ENCODE results near the gene OR10C1. TPM values are rescaled to one million over a fixed set of nuclear protein-coding genes. Genes with fewer than 3 reads are reported as not detected.

OR10C1 gene
- total RNA-seq, 6 experiments from 2014 or later: not detected

- H3K9me3 ChIP-seq: no peaks in the 10 kb centered on the region
- no peaks in the 10 kb centered on the region for H3K36me3 ChIP-seq
- no peaks in the 10 kb centered on the region for H3K4me1 ChIP-seq
- no peaks in the 10 kb centered on the region for H3K27me3 ChIP-seq
- H3K4me3 ChIP-seq: no peak overlapping the region
- TF ChIP-seq CTCF (IDR thresholded peaks at IDR 0.05) (no peak), POLR2A (IDR thresholded peaks at IDR 0.05) (no peak)
- DNase-seq (no peak), ATAC-seq (no peak)
- intact Hi-C loops (cut with DNase I): no loop called here
- H3K27ac ChIP-seq: no peak overlapping the region
- WGBS (ENCODE audit: insufficient coverage, low coverage, low lambda C conversion rate, missing lambda C conversion rate): 82% methylated on average over 2 of the region's 2 CpGs
Measured at GRCh38 chr6:29465279-29465678, 26.2 kb downstream of the OR10C1 start.

GRCh38 chr6:29465801-29466200 is 26.7 kb downstream of the OR10C1 start:
- ATAC-seq (no peak), DNase-seq (no peak)
- no peaks in the 10 kb centered on the region for H3K4me1 ChIP-seq
- no peak for TF ChIP-seq POLR2A (IDR thresholded peaks at IDR 0.05)
- TF ChIP-seq CTCF (IDR thresholded peaks at IDR 0.05): no peak
- WGBS (ENCODE audit: insufficient coverage, low coverage, low lambda C conversion rate, missing lambda C conversion rate): 62% methylated on average over 2 of the region's 2 CpGs
- H3K36me3 ChIP-seq: no peaks in the 10 kb centered on the region
- H3K27me3 ChIP-seq: no peaks in the 10 kb centered on the region
- intact Hi-C loops (cut with DNase I): no loop called here
- no peaks in the 10 kb centered on the region for H3K9me3 ChIP-seq
- no peak overlapping the region for H3K4me3 ChIP-seq
- H3K27ac ChIP-seq: no peak overlapping the region

GRCh38 chr6:29466241-29466640 is 27.1 kb downstream of the OR10C1 start:
- DNase-seq (no peak), ATAC-seq (no peak)
- no peak overlapping the region for H3K27ac ChIP-seq
- 52% methylated on average over 6 of the region's 6 CpGs for WGBS (ENCODE audit: insufficient coverage, low coverage, low lambda C conversion rate, missing lambda C conversion rate)
- no peaks in the 10 kb centered on the region for H3K36me3 ChIP-seq
- no peaks in the 10 kb centered on the region for H3K27me3 ChIP-seq
- TF ChIP-seq POLR2A (IDR thresholded peaks at IDR 0.05) (no peak), CTCF (IDR thresholded peaks at IDR 0.05) (no peak)
- H3K4me1 ChIP-seq: no peaks in the 10 kb centered on the region
- intact Hi-C loops (cut with DNase I): no loop called here
- H3K4me3 ChIP-seq: no peak overlapping the region
- H3K9me3 ChIP-seq: no peaks in the 10 kb centered on the region

GRCh38 chr6:29474996-29475395 is 35.9 kb downstream of the OR10C1 start:
- TF ChIP-seq POLR2A (IDR thresholded peaks at IDR 0.05) (no peak), CTCF (IDR thresholded peaks at IDR 0.05) (no peak)
- Histone ChIP-seq H3K4me3 (no peak overlapping the region), H3K9me3 (no peaks in the 10 kb centered on the region), H3K27me3 (no peaks in the 10 kb centered on the region), H3K27ac (no peak overlapping the region), H3K4me1 (no peaks in the 10 kb centered on the region), H3K36me3 (no peaks in the 10 kb centered on the region)
- intact Hi-C loops (cut with DNase I): no loop called here
- DNase-seq (no peak), ATAC-seq (peak in 3 of 4 donors; percentile 31 to 60 (median 47))
- 90% methylated on average over 2 of the region's 2 CpGs for WGBS (ENCODE audit: insufficient coverage, low coverage, low lambda C conversion rate, missing lambda C conversion rate)

GRCh38 chr6:29477923-29478450 is 38.9 kb downstream of the OR10C1 start:
- DNase-seq (no peak), ATAC-seq (no peak)
- no peak overlapping the region for H3K4me3 ChIP-seq
- H3K9me3 ChIP-seq: no peaks in the 10 kb centered on the region
- no peaks in the 10 kb centered on the region for H3K36me3 ChIP-seq
- H3K4me1 ChIP-seq: no peaks in the 10 kb centered on the region
- H3K27ac ChIP-seq: no peak overlapping the region
- TF ChIP-seq POLR2A (IDR thresholded peaks at IDR 0.05) (no peak), CTCF (IDR thresholded peaks at IDR 0.05) (no peak)
- intact Hi-C loops (cut with DNase I): no loop called here
- H3K27me3 ChIP-seq: no peaks in the 10 kb centered on the region
- 53% methylated on average over 3 of the region's 5 CpGs for WGBS (ENCODE audit: insufficient coverage, low coverage, low lambda C conversion rate, missing lambda C conversion rate)

Measured in right lobe of liver (tissue), 6 donors.